Pancreas (tissue), 10 donors: ENCODE measurements around the gene GRIPAP1. TPM values are rescaled to one million over a fixed set of nuclear protein-coding genes. Genes with fewer than 3 reads are reported as not detected.
A peak's percentile ranks its signal among the peaks of the same experiment; 100 is the strongest.

Experiments used
- ATAC-seq, 4 donors: fragments of 200-7000 bp; cut with Tn5 transposase; one replicate each; pipeline versions ENCODE4 v1.8.0 to v1.9.1; 2020; ENCODE audit warnings: mild to moderate bottlenecking in 4 of 4, moderate library complexity in 4 of 4
- DNase-seq, 6 donors: peaks; one replicate each; pipeline ENCODE4 v3.0.0-alpha.2; 2020
- FAIRE-seq: peaks from 2 replicates; lab custom pipeline; 2012; peaks lifted over from hg19 to GRCh38; lab: Jason Lieb, UNC
- H3K27ac ChIP-seq, 4 donors: fragments of 200-600 bp; sonication (generic); 1 replicate in 3 of 4; 2 replicates in 1 of 4; pipeline versions ENCODE4 v1.5.0 to v1.8.0; 2020
- H3K27me3 ChIP-seq, 4 donors: fragments of 200-600 bp; one replicate each; pipeline ENCODE4 v1.8.0; 2021
- H3K36me3 ChIP-seq, 3 donors: fragments of 200-600 bp; sonication (generic) in 1 of 3; one replicate each; pipeline versions ENCODE4 v1.5.0 to v1.8.0; 2020 to 2021
- H3K4me1 ChIP-seq, 3 donors: fragments of 200-600 bp; one replicate each; pipeline ENCODE4 v1.8.0; 2021
- H3K4me3 ChIP-seq, 4 donors: fragments of 200-600 bp; sonication (generic) in 2 of 4; one replicate each; pipeline versions ENCODE4 v1.5.0 to v1.8.0; 2020 to 2021
- H3K9me3 ChIP-seq, 4 donors: fragments of 200-600 bp; one replicate each; pipeline ENCODE4 v1.8.0; 2021
- CTCF ChIP-seq, 4 donors: fragments of 200-600 bp; sonication (generic) in 3 of 4; IDR thresholded peaks; one replicate each; pipeline versions ENCODE4 v1.5.0 to v1.8.0; 2021; ENCODE audit warnings: antibody characterized with exemption in 4 of 4
- WGBS, 2 donors: extraction: QIAGEN DNeasy Blood & Tissue Kit; methylation state at CpG; one replicate each; pipeline ENCODE4 v1.1.7; 2013; 5-methylcytosine and 5-hydroxymethylcytosine counted together
- intact Hi-C, 3 donors: fragments of 100-400 bp; cut with DNase I; formaldehyde crosslinking; loops; one replicate each; pipeline versions ENCODE4 v1.11.1 to v1.14.2; 2022
- polyA plus RNA-seq, 2 donors: library from polyadenylated mRNA; stranded (reverse); fragments of 200-250 nt; gene quantifications; one replicate each; pipeline ENCODE4 v1.2.3, GENCODE V29; 2013
- total RNA-seq, 6 donors: library from RNA; stranded (reverse); fragmentation: NEBNext Ultra II Directional in 4 of 6; extraction: Animal tissue kit (Norgen Biotek cat#: 25700) in 4 of 6; gene quantifications; one replicate each; pipeline versions ENCODE4 v1.2.1 to v1.2.4, GENCODE V29; 2021 to 2023
- donor health status: healthy with polysubstance abuse.
- donor health status: DM: no; HTN: no; CAD: no; lungs with moderate emphysema.
- donor health status: DM: no; HTN: no; CAD: no.
- donor health status: control.
- donor health status: control.
- donor health status: Bipolar disorder and iron deficiency.
- donor health status: DM: yes; HTN: yes; CAD: no.
- donor health status: DM: no; HTN: no; CAD: no.
- donor health status: DM: no; HTN: no; CAD: no.
- donor health status: DM: yes; HTN: yes; CAD: no.

GRIPAP1 gene
- total and polyA plus RNA-seq, 8 donors = 12.5 to 32.7 (median 18.4) TPM

GRCh38 chrX:48938721-48939425, 63.2 kb downstream of the GRIPAP1 start:
- TF ChIP-seq CTCF (IDR thresholded peaks at IDR 0.05) = no peak
- no peak overlapping the region for H3K4me3 ChIP-seq

DNA sequence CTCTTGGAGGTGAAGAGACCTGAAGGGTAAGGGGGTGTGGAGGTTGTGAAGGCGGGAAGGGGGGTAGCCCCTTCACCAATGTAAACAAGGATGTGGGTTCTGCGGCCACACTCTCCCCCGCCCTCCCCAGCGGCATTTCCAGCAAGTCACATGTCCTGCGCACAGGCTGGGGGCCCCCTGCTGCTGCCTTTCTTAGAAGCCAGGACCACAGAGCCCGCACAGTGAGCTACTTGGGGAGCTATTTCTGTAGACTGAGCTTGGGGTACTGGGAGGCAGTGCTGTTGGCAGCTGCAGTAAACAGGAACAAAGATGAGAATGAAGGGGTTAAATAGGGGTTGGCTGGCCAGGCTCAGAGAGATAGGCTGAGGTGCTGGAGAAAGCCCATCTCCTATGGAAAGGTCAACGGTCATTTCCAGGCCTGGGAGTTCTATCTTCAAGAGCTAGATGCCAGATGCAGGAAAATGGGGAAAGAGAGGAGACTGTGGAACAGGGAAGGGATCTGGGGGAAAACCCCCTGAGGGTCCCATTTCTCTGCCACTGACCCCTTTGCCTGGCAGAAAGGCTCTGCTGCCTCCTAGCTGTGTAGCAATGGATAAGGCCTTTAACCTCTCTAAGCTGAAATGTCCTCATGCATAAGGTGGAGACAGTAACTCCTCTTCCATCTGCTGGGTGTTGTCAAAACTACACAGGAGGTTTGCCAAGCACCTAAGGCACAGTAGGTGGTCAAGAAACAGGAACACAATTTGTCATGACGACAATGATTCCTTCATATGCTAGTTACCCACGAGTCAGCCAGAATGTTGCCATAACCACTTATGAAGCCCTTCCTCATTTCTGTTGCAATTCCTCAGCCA, 64.8 kb downstream of the GRIPAP1 start:
- Histone ChIP-seq H3K27me3 (no peaks in the 10 kb centered on the region), H3K27ac (peak overlapping the region in 2 of 4 donors; percentile 12 to 23), H3K9me3 (no peaks in the 10 kb centered on the region), H3K4me1 (peaks cover 0 to 3% (median 0%) of the 10 kb centered on the region in 3 donors), H3K4me3 (no peak overlapping the region), H3K36me3 (peaks cover 0 to 6% (median 0%) of the 10 kb centered on the region in 3 donors)
- no peak for TF ChIP-seq CTCF (IDR thresholded peaks at IDR 0.05)
- DNase-seq (peak in 1 of 6 donors; percentile 50), FAIRE-seq (no peak), ATAC-seq (peak in 3 of 4 donors; percentile 55 to 64 (median 57))
- 64 to 68% methylated on average over 9 of the region's 9 CpGs for WGBS, 2 donors
- intact Hi-C loops = no loop called here

More at GRCh38 chrX:48938721-48939425, 63.2 kb downstream of the GRIPAP1 start:
- no peak for DNase-seq
- FAIRE-seq = no peak
- H3K4me1 ChIP-seq = peaks cover 0 to 3% (median 0%) of the 10 kb centered on the region in 3 donors
- ATAC-seq = no peak
- 63 to 85% methylated on average over 1 of the region's 1 CpG for WGBS, 2 donors
- no peaks in the 10 kb centered on the region for H3K9me3 ChIP-seq
- H3K27ac ChIP-seq = no peak overlapping the region
- H3K27me3 ChIP-seq = no peaks in the 10 kb centered on the region
- peaks cover 0 to 2% (median 0%) of the 10 kb centered on the region in 3 donors for H3K36me3 ChIP-seq
- intact Hi-C loops = no loop called here

DNA sequence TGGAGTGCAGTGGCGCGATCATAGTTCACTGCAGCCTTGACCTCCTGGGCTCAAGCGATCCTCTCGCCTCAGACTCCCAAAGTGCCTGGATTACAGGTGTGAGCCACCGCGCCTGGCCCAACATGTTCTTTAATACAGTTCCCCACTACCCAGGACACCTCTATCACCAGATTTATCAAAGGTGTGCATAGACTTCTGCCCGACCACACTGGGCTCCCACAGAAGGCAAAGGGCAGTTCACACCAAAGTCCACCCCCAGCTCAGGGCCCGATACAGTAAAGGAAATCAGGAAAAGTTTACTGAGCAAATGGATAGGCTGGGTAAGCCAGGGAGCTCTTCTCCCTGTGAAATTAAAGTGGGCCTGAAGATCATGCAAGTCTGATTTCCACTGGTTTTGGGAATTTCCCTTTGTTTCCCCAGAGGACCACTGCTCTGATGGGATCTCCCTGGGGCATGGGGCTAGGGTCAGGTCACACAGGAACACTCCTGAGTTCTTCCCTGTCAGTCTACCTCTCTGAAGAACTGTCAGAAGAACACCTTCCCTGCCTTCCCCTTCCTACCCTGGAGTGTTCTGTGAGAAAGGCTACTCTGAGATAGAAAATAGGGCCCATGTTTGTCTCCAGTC, 65.5 kb downstream of the GRIPAP1 start:
- Histone ChIP-seq H3K27me3 (no peaks in the 10 kb centered on the region), H3K4me3 (no peak overlapping the region), H3K9me3 (no peaks in the 10 kb centered on the region), H3K36me3 (peaks cover 0 to 6% (median 0%) of the 10 kb centered on the region in 3 donors), H3K27ac (no peak overlapping the region), H3K4me1 (peaks cover 0 to under 1% (median 0%) of the 10 kb centered on the region in 3 donors)
- no peak for TF ChIP-seq CTCF (IDR thresholded peaks at IDR 0.05)
- WGBS, 2 donors = 89 to 91% methylated on average over 8 of the region's 8 CpGs
- DNase-seq = no peak
- no peak for FAIRE-seq
- intact Hi-C loops = no loop called here
- no peak for ATAC-seq

- H3K9me3 ChIP-seq = no peaks in the 10 kb centered on the region
- FAIRE-seq (no peak), ATAC-seq (no peak), DNase-seq (no peak)
- no peaks in the 10 kb centered on the region for H3K4me1 ChIP-seq
- TF ChIP-seq CTCF (IDR thresholded peaks at IDR 0.05) = no peak
- no peak overlapping the region for H3K4me3 ChIP-seq
- peaks cover 0 to 6% (median 0%) of the 10 kb centered on the region in 3 donors for H3K36me3 ChIP-seq
- 74 to 76% methylated on average over 1 of the region's 1 CpG for WGBS, 2 donors
- intact Hi-C loops = no loop called here
- H3K27ac ChIP-seq = no peak overlapping the region
- H3K27me3 ChIP-seq = no peaks in the 10 kb centered on the region
These were observed 66.8 kb downstream of the GRIPAP1 start for GRCh38 chrX:48935301-48935670.
